Measurements from ENCODE around the gene USH1C. TPM values are rescaled to one million over a fixed set of nuclear protein-coding genes. Genes with fewer than 3 reads are reported as not detected.
A peak's percentile ranks its signal among the peaks of the same experiment; 100 is the strongest.

The USH1C gene
- total RNA-seq, 1 experiment from 2014 or later = not detected

GRCh38 chr11:17550450-17551346 lies 6.5 kb upstream of the USH1C start:
- DNase-seq (ENCODE audit: low read depth) = peak; percentile 13

- no peak for DNase-seq (ENCODE audit: low read depth)
Observed at GRCh38 chr11:17548444-17548843, 4.2 kb upstream of the USH1C start.

GRCh38 chr11:17547932-17548331 lies 3.7 kb upstream of the USH1C start:
- DNase-seq (ENCODE audit: low read depth) = no peak

GRCh38 chr11:17547051-17547577 lies 2.9 kb upstream of the USH1C start, which contains the start of gene OTOG:
Gene OTOG, plus strand, starts transcription at chr11:17547259. Its CDS starts 114 bp downstream, at chr11:17547373.
- DNase-seq (ENCODE audit: low read depth) = no peak

GRCh38 chr11:17546240-17546639 lies 2.0 kb upstream of the USH1C start:
- no peak for DNase-seq (ENCODE audit: low read depth)

GRCh38 chr11:17543574-17544180 lies 539 bp downstream of the USH1C start:
- DNase-seq (ENCODE audit: low read depth) = no peak

- no peak for DNase-seq (ENCODE audit: low read depth)
Observed at GRCh38 chr11:17543041-17543440, 1.2 kb downstream of the USH1C start.

GRCh38 chr11:17542249-17542648 lies 2.0 kb downstream of the USH1C start:
- DNase-seq (ENCODE audit: low read depth) = no peak

- DNase-seq (ENCODE audit: low read depth) = no peak
Observed at GRCh38 chr11:17541330-17541885, 2.8 kb downstream of the USH1C start.

- DNase-seq (ENCODE audit: low read depth) = no peak
Observed at GRCh38 chr11:17540807-17541206, 3.4 kb downstream of the USH1C start.

- DNase-seq (ENCODE audit: low read depth) = no peak
Observed at GRCh38 chr11:17538731-17539130, 5.5 kb downstream of the USH1C start.

- DNase-seq (ENCODE audit: low read depth) = no peak
Observed at GRCh38 chr11:17538054-17538453, 6.2 kb downstream of the USH1C start.

- no peak for DNase-seq (ENCODE audit: low read depth)
Observed at GRCh38 chr11:17537261-17537660, 7.0 kb downstream of the USH1C start.

- DNase-seq (ENCODE audit: low read depth) = no peak
Observed at GRCh38 chr11:17535488-17535887, 8.7 kb downstream of the USH1C start.

- no peak for DNase-seq (ENCODE audit: low read depth)
Observed at GRCh38 chr11:17533778-17534415, 10.3 kb downstream of the USH1C start.

GRCh38 chr11:17533341-17533740 lies 10.9 kb downstream of the USH1C start:
- DNase-seq (ENCODE audit: low read depth) = no peak

- no peak for DNase-seq (ENCODE audit: low read depth)
Observed at GRCh38 chr11:17532784-17533183, 11.4 kb downstream of the USH1C start.

- DNase-seq (ENCODE audit: low read depth) = peak; percentile 84
Observed at GRCh38 chr11:17531636-17532113, 12.5 kb downstream of the USH1C start.

- no peak for DNase-seq (ENCODE audit: low read depth)
Observed at GRCh38 chr11:17531071-17531600, 13.1 kb downstream of the USH1C start.

- DNase-seq (ENCODE audit: low read depth) = no peak
Observed at GRCh38 chr11:17529844-17530185, 14.4 kb downstream of the USH1C start.
